Heart right ventricle (tissue), 16 donors: ENCODE measurements around the gene OGDH. TPM values are rescaled to one million over a fixed set of nuclear protein-coding genes. Genes with fewer than 3 reads are reported as not detected.
A peak's percentile ranks its signal among the peaks of the same experiment; 100 is the strongest.

ENCODE experiments used
- ATAC-seq, 8 donors: fragments of 200-7000 bp; cut with Tn5 transposase; one replicate each; pipeline ENCODE4 v1.9.1; 2020; ENCODE audit warnings: mild to moderate bottlenecking in 8 of 8, moderate library complexity in 8 of 8, moderate number of reproducible peaks in 1 of 8
- DNase-seq, 2 donors: peaks; one replicate each; pipeline ENCODE4 v3.0.0-alpha.2; 2020
- H3K27ac ChIP-seq, 10 donors: fragments of 200-600 bp; sonication (generic) in 2 of 10; one replicate each; pipeline versions ENCODE4 v1.5.0 to v1.8.0; 2020 to 2022; ENCODE audit warnings: mild to moderate bottlenecking in 3 of 10
- H3K27me3 ChIP-seq, 7 donors: fragments of 200-600 bp; one replicate each; pipeline ENCODE4 v1.8.0; 2021 to 2022; ENCODE audit warnings: mild to moderate bottlenecking in 2 of 7
- H3K36me3 ChIP-seq, 9 donors: fragments of 200-600 bp; sonication (generic) in 1 of 9; one replicate each; pipeline versions ENCODE4 v1.5.0 to v1.8.0; 2020 to 2022; ENCODE audit warnings: mild to moderate bottlenecking in 2 of 9
- H3K4me1 ChIP-seq, 9 donors: fragments of 200-600 bp; sonication (generic) in 1 of 9; one replicate each; pipeline versions ENCODE4 v1.5.0 to v1.8.0; 2020 to 2022; ENCODE audit warnings: mild to moderate bottlenecking in 4 of 9
- H3K4me3 ChIP-seq, 10 donors: fragments of 200-600 bp; sonication (generic) in 2 of 10; one replicate each; pipeline versions ENCODE4 v1.5.0 to v1.8.0; 2020 to 2022; ENCODE audit warnings: mild to moderate bottlenecking in 7 of 10, moderate library complexity in 2 of 10
- H3K9me3 ChIP-seq, 11 donors: fragments of 200-600 bp in 10 of 11; sonication (generic) in 2 of 11; one replicate each; pipeline versions ENCODE4 v1.5.0 to v1.8.0; 2013 to 2022; ENCODE audit warnings: mild to moderate bottlenecking in 2 of 11, control low read depth in 1 of 11, moderate library complexity in 1 of 11
- WGBS, 2 donors: extraction: QIAGEN DNeasy Blood & Tissue Kit; methylation state at CpG; one replicate each; pipeline ENCODE4 v1.1.7; 2013; ENCODE audit warnings: inconsistent platforms in 1 of 2; 5-methylcytosine and 5-hydroxymethylcytosine counted together
- intact Hi-C, 10 donors: fragments of 100-400 bp; cut with DNase I; formaldehyde crosslinking; loops; one replicate each; pipeline versions ENCODE4 v1.11.1 to v1.14.2; 2022
- polyA plus RNA-seq, 2 donors: library from polyadenylated mRNA; stranded (reverse); fragments of 200-250 nt; gene quantifications; one replicate each; pipeline ENCODE4 v1.2.3, GENCODE V29; 2013
- total RNA-seq, 10 donors: library from RNA; stranded (reverse); fragmentation: NEBNext Ultra II Directional in 3 of 10; extraction: Animal tissue kit (Norgen Biotek cat#: 25700) in 3 of 10; gene quantifications; one replicate each; pipeline versions ENCODE4 v1.2.1 to v1.2.4, GENCODE V29; 2021 to 2023
- TF ChIP-seq, protein P1 (sequence below), 9 donors: fragments of 200-600 bp; sonication (generic) in 2 of 9; IDR thresholded peaks; one replicate each; pipeline versions ENCODE4 v1.5.0 to v1.8.0; 2021 to 2022; ENCODE audit warnings: antibody characterized with exemption in 9 of 9, mild to moderate bottlenecking in 5 of 9, moderate library complexity in 1 of 9
- donor health status: Arrhythmogenic right ventricular cardiomyopathy.
- donor health status: ischemic (EF 13 %, LVEDD 7.1; RV severe dilation, severe dysfunction).
- donor health status: healthy with polysubstance abuse.
- donor health status: DM: no; HTN: yes; CAD: no.
- donor health status: DM: no; HTN: no; CAD: no.
- donor health status: ischemic (EF 25% LVEDD 6.9; RV normal size, moderate dysfunction).
- donor health status: ischemic (EF 25% LVEDD 5.7; RV mildly dilated, moderate dysfunction).
- donor health status: healthy.
- donor health status: DM: yes; HTN: yes; CAD: no.
- donor health status: Ischemic cardiomyopathy.
- donor health status: ischemic (EF 35%, LVEDD 5.7; RV mildly dilated, moderate dysfunction).
- donor health status: nonischemic (EF 11% LVEDD 7.7; RV severe dilation, severe dysfunction).
- donor health status: DM: yes; HTN: yes; CAD: no.
- donor health status: PGD.
- donor health status: ischemic (EF 29% LVEDD 5.4; RV normal size, mild dysfunction).
- donor health status: nonischemic (EF 23%, LVEDD 6.1; RV moderate dilation, normal function).

Gene OGDH
- total and polyA plus RNA-seq, 12 donors, result 202 to 724 (median 672) TPM

DNA sequence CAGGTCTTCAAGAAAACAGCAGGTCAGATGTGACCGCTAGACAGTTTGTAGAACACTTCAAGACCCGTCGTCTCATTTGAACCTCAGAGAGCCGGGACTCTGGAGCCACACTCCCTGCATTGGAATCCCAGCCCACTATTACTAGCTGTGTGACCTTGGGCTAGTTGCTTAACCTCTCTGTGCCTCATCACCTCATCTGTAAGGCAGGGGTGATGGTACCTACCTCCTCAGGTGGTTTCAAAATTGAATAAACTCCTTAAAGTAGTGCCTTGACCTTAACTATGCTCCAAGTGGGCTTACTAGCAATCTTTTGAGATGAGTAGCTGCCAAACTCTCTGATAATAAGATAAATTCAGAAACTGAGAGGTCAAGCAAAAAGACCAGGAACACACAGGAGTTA is 43.8 kb downstream of the OGDH start:
- TF ChIP-seq, protein P1, sequence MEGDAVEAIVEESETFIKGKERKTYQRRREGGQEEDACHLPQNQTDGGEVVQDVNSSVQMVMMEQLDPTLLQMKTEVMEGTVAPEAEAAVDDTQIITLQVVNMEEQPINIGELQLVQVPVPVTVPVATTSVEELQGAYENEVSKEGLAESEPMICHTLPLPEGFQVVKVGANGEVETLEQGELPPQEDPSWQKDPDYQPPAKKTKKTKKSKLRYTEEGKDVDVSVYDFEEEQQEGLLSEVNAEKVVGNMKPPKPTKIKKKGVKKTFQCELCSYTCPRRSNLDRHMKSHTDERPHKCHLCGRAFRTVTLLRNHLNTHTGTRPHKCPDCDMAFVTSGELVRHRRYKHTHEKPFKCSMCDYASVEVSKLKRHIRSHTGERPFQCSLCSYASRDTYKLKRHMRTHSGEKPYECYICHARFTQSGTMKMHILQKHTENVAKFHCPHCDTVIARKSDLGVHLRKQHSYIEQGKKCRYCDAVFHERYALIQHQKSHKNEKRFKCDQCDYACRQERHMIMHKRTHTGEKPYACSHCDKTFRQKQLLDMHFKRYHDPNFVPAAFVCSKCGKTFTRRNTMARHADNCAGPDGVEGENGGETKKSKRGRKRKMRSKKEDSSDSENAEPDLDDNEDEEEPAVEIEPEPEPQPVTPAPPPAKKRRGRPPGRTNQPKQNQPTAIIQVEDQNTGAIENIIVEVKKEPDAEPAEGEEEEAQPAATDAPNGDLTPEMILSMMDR (IDR thresholded peaks at IDR 0.05), result no peak
- H3K27ac ChIP-seq, result peak overlapping the region; percentile 36 to 85 (median 78)
- DNase-seq (no peak), ATAC-seq (no peak)
- intact Hi-C loops, result no loop called here
- WGBS, 2 donors, result 95 to 97% methylated on average over 4 of the region's 4 CpGs
- H3K4me1 ChIP-seq, result peaks cover 3 to 42% (median 10%) of the 10 kb centered on the region in 9 donors
- H3K27me3 ChIP-seq, result no peaks in the 10 kb centered on the region
- H3K36me3 ChIP-seq, result peaks cover 0 to 98% (median 21%) of the 10 kb centered on the region in 9 donors
- H3K4me3 ChIP-seq, result no peak overlapping the region
- H3K9me3 ChIP-seq, result no peaks in the 10 kb centered on the region

DNA sequence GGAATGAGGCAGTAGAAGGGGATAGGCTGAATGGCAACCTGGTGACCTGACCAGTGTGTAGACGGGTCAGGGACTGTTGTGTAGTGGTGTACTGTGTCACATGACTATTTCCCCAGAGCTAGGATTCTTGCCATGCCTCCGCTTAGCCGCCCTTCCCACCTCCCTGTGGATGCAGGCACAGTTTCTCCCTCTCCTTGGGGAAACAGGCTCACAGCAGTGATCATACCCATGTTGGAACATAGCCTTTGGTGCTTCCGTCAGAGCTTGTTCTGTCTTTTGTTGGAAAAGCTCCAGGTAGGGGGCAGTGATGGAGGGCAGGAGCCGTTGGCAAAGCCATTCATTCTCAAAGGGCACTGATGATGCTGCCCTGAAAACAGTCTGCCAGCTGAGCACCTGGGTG is 44.3 kb downstream of the OGDH start:
- no peaks in the 10 kb centered on the region for H3K9me3 ChIP-seq
- 49 to 55% methylated on average over 5 of the region's 5 CpGs for WGBS, 2 donors
- ATAC-seq (peak; percentile 72 to 92 (median 88)), DNase-seq (peak in 1 of 2 donors; percentile 70)
- H3K4me1 ChIP-seq, result peaks cover 0 to 39% (median 10%) of the 10 kb centered on the region in 9 donors
- H3K36me3 ChIP-seq, result peaks cover 0 to 97% (median 21%) of the 10 kb centered on the region in 9 donors
- H3K4me3 ChIP-seq, result no peak overlapping the region
- no peaks in the 10 kb centered on the region for H3K27me3 ChIP-seq
- TF ChIP-seq, protein P1 (IDR thresholded peaks at IDR 0.05), result no peak
- intact Hi-C loops, result no loop called here
- H3K27ac ChIP-seq, result peak overlapping the region; percentile 36 to 85 (median 78)

DNA sequence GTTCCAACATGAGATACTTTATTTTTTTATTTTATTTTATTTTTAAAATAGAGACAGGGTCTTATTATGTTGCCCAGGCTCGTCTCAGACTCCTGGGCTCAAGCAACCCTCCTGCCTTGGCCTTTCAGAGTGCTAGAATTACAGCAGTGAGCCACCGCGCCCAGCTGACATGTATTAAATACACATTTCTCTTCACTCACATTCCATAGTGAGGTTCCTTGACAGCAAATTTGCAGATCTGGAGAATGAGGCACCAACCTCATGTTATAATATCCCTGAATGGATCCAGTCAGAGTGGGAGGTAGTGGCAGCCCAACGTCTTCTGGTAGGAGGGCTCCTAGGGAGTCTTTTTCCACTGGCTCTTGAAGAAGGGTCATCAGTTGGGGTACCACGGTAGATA is 46.1 kb downstream of the OGDH start:
- Histone ChIP-seq H3K9me3 (no peaks in the 10 kb centered on the region), H3K4me1 (peaks cover 0 to 39% (median 10%) of the 10 kb centered on the region in 9 donors), H3K27me3 (no peaks in the 10 kb centered on the region), H3K27ac (peak overlapping the region in 8 of 10 donors; percentile 58 to 85 (median 80)), H3K36me3 (peaks cover 0 to 97% (median 22%) of the 10 kb centered on the region in 9 donors), H3K4me3 (no peak overlapping the region)
- WGBS, 2 donors, result 93 to 96% methylated on average over 5 of the region's 5 CpGs
- TF ChIP-seq, protein P1 (IDR thresholded peaks at IDR 0.05), result no peak
- intact Hi-C loops, result no loop called here
- DNase-seq, result no peak
- no peak for ATAC-seq

DNA sequence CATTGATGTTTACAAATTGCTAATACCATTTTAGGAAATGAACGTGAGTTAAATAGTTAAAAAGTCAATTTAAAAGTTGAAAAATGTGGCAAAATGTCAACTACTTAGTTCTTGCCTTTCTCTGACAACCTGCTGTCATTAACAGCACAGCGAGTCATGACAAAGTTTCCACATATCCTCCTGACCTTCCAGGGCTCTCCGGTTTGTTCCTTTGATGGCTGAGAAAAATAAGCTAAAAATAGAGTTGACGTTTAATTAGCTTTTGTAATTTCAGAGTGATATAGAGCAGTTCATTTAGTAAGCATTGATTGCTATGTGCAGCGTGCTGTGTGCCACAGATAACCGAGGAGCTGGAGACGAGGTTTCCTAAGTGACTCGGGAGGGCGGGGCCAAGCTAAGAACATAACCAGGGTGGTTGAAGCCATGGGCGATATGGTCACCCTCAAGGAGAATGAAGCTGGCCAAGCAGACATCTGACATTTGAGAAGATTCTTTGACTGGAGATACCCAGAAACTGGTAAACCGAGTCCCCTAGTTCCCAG is 47.9 kb downstream of the OGDH start:
- intact Hi-C loops, result loop anchor here in 2 of 10 donors (1.0 kb wide), 1 partner anchor 17 kb away; no protein-coding TSS in a partner anchor
- ATAC-seq, result peak; percentile 53 to 83 (median 74)
- TF ChIP-seq, protein P1 (IDR thresholded peaks at IDR 0.05), result no peak
- peaks cover 0 to 10% (median 0%) of the 10 kb centered on the region in 11 donors for H3K9me3 ChIP-seq
- no peaks in the 10 kb centered on the region for H3K27me3 ChIP-seq
- no peak overlapping the region for H3K4me3 ChIP-seq
- DNase-seq, result peak in 1 of 2 donors; percentile 54
- H3K27ac ChIP-seq, result peak overlapping the region; percentile 14 to 85 (median 78)
- peaks cover 0 to 97% (median 12%) of the 10 kb centered on the region in 9 donors for H3K36me3 ChIP-seq
- peaks cover 0 to 30% (median 10%) of the 10 kb centered on the region in 9 donors for H3K4me1 ChIP-seq
- WGBS, 2 donors, result 53 to 64% methylated on average over 11 of the region's 11 CpGs
